22Rv1 (cell line): ENCODE data around the gene TOX4.
"Not testable (repeated sequence)": the region's sequence is repeated elsewhere in the genome, so short reads cannot be mapped to it uniquely, and the experiment has no call there.

Experiments used
- CTCF ChIP-seq: fragments of 450-650 bp; IDR thresholded peaks from 2 replicates; pipeline ENCODE4 v1.5.1; 2017; ENCODE audit warnings: mild to moderate bottlenecking
- ZFX ChIP-seq: fragments of 450-650 bp; IDR thresholded peaks from 2 replicates; pipeline ENCODE4 v1.6.1; 2017; ENCODE audit warnings: antibody characterized with exemption, borderline replicate concordance

- not testable (repeated sequence) for TF ChIP-seq CTCF, ZFX
These were observed 34.3 kb upstream of the TOX4 start for GRCh38 chr14:21442657-21443056.
